SJSA1 (cell line): ENCODE results near the gene NPHP1. TPM values are rescaled to one million over a fixed set of nuclear protein-coding genes. Genes with fewer than 3 reads are reported as not detected.
"Not testable (repeated sequence)": the region's sequence is repeated elsewhere in the genome, so short reads cannot be mapped to it uniquely, and the experiment has no call there.

Experiments used
- DNase-seq, 2 experiments: peaks; one replicate each; pipeline ENCODE4 v3.0.0-alpha.2; 2015 to 2020; ENCODE audit warnings: low spot score in 2 of 2, low read depth in 1 of 2
- H3K27ac ChIP-seq: fragments of 250-450 bp; sonication (Bioruptor Pico); 2 replicates; pipeline ENCODE4 v1.5.1; 2020; ENCODE audit warnings: mild to moderate bottlenecking, moderate library complexity
- H3K27me3 ChIP-seq: fragments of 250-450 bp; sonication (Bioruptor Pico); replicated peaks from 2 replicates; pipeline ENCODE4 v1.5.1; 2020; ENCODE audit warnings: mild to moderate bottlenecking, moderate library complexity
- H3K36me3 ChIP-seq: fragments of 250-450 bp; sonication (Bioruptor Pico); 2 replicates; pipeline ENCODE4 v1.5.1; 2020; ENCODE audit warnings: mild to moderate bottlenecking
- H3K4me1 ChIP-seq: fragments of 250-450 bp; sonication (Bioruptor Pico); replicated peaks from 2 replicates; pipeline ENCODE4 v1.6.1; 2021; ENCODE audit warnings: mild to moderate bottlenecking
- H3K4me3 ChIP-seq: fragments of 250-450 bp; sonication (Bioruptor Pico); 2 replicates; pipeline ENCODE4 v1.5.1; 2020; ENCODE audit warnings: mild to moderate bottlenecking
- H3K9me3 ChIP-seq: fragments of 250-450 bp; sonication (Bioruptor Pico); replicated peaks from 2 replicates; pipeline ENCODE4 v1.5.1; 2020; ENCODE audit warnings: mild to moderate bottlenecking
- total RNA-seq: library from RNA; depleted of rRNA; stranded (reverse); fragments of >200 nt; shearing (Covaris generic); gene quantifications from 2 replicates; pipeline ENCODE4 v1.2.3, GENCODE V29; 2014

Gene NPHP1
- total RNA-seq, 1 experiment from 2014 or later, result 6.8 TPM

DNA sequence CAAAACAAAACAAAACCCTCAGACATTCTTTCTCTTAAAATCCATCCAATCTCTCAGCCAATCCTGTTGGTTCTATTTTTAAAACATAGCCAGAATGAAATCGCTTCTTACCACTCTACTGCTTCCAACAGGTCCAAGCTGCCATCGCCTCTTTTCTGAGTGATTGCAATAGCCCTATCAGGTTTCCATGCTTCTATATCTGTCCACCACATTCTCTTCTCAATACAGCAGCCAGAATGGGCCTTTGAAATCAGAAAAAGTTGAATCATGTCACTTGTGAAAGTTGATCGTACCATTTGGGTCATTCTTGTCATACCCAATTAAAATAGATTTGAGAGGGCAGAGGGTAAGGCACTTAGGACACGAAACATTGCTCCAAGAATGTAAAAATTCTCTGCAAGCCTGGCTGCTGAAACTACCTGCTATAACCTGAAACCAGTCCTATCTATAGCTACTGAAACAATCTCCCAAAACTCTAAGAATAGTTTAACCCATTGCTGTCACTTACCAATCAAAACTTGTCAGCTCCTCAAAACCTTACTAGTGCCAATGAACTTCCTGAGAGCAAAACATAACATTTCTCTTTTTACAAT, 10.8 kb upstream of the NPHP1 start:
- no peak overlapping the region for H3K4me3 ChIP-seq
- peaks cover 12% of the 10 kb centered on the region for H3K36me3 ChIP-seq
- peaks cover 13% of the 10 kb centered on the region for H3K9me3 ChIP-seq
- peaks cover 12% of the 10 kb centered on the region; the same call in 1 of the 2 replicates for H3K4me1 ChIP-seq
- peaks cover 5% of the 10 kb centered on the region; the same call in 1 of the 2 replicates for H3K27me3 ChIP-seq
- no peak for DNase-seq
- H3K27ac ChIP-seq, result no peak overlapping the region

- no peak overlapping the region for H3K27ac ChIP-seq
- peaks cover 18% of the 10 kb centered on the region for H3K36me3 ChIP-seq
- DNase-seq, result no peak
- peaks cover 13% of the 10 kb centered on the region for H3K9me3 ChIP-seq
- no peak overlapping the region for H3K4me3 ChIP-seq
- peaks cover 12% of the 10 kb centered on the region; the same call in 1 of the 2 replicates for H3K4me1 ChIP-seq
- H3K27me3 ChIP-seq, result peaks cover 3% of the 10 kb centered on the region; the same call in 1 of the 2 replicates
These were observed 10.3 kb upstream of the NPHP1 start for GRCh38 chr2:110215091-110215490.

DNA sequence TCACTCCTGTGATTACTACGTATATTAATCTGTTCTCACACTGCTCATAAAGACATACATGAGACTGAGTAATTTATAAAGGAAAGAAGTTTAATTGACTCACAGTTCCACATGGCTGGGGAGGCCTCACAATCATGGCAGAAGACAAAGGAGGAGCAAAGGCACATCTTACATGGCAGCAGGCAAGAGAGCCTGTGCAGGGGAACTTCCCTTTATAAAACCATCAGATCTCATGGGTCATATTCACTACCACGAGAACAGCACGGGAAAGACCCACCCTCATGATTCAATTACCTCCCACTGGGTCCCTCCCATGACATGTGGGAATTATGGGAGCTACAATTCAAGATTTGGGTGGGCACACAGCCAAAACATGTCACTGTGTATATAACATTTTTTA, 8.7 kb upstream of the NPHP1 start:
- H3K27ac ChIP-seq, H3K4me3 ChIP-seq, H3K27me3 ChIP-seq, DNase-seq: not testable (repeated sequence)
- Histone ChIP-seq H3K4me1 (peaks cover 12% of the 10 kb centered on the region; the same call in 1 of the 2 replicates), H3K9me3 (peaks cover 13% of the 10 kb centered on the region), H3K36me3 (peaks cover 24% of the 10 kb centered on the region)

DNA sequence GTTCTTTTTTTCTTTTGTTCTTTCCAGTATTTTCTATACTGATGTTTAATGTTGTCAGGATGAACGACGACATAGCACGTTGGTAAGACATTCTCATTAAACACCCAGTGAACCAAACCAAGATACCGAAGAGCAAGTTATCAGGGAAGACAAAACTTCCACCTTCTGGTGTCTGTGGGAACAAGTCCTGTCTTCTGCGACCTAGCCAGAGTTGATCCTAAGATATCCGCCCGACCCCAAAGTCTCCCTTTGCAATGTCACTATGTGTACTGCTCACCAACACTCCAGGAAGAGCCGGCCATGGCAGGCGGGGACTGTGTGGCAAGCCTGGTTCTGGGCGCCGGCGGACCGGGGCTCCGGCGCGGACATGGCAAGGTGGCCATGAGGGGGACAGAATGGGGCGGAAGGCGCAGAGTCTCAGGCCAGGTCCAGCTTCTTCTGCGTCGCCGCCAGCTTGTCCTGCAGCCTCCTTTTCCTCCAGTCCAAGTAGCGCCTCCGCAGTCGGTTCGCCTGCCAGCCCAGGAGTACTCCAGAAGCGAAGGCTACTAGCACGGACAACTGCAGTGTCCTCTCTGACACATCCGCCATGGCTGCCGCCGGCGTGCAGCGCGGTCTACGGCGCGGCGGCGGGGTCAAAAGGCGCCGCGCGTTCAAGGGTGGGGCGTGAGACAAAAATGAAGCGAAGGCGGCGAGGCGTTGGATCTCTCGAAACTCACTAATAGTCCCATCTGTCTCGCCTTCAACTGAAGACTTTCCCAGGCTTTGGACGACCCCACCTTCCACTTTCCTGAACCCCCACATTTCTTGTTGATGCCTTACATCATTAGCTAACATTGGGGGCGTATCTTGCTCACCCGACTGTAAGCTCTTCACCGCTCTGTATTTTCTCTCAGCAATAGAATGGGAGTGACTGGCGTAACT, 7.4 kb upstream of the NPHP1 start, which contains the start of gene MTLN:
MTLN (minus strand) TSS at position 610 of the 921 bp plus-strand sequence; CDS start at position 588, 22 bp downstream.
- Histone ChIP-seq H3K9me3 (peaks cover 13% of the 10 kb centered on the region), H3K36me3 (peaks cover 24% of the 10 kb centered on the region), H3K4me1 (peaks cover 12% of the 10 kb centered on the region; the same call in 1 of the 2 replicates), H3K27me3 (peaks cover 3% of the 10 kb centered on the region; the same call in 1 of the 2 replicates), H3K27ac (peak within 1 kb of the TSS; percentile 12), H3K4me3 (peak within 1 kb of the TSS; percentile 55)
- peak; percentile 68 to 88 for DNase-seq

GRCh38 chr2:110205660-110206455, 1.0 kb upstream of the NPHP1 start:
- no peak overlapping the region for H3K27ac ChIP-seq
- H3K27me3 ChIP-seq, result no peaks in the 10 kb centered on the region
- no peaks in the 10 kb centered on the region for H3K9me3 ChIP-seq
- H3K4me3 ChIP-seq, result no peak overlapping the region
- no peak for DNase-seq
- H3K36me3 ChIP-seq, result peaks cover 14% of the 10 kb centered on the region
- H3K4me1 ChIP-seq, result peaks cover 10% of the 10 kb centered on the region

DNA sequence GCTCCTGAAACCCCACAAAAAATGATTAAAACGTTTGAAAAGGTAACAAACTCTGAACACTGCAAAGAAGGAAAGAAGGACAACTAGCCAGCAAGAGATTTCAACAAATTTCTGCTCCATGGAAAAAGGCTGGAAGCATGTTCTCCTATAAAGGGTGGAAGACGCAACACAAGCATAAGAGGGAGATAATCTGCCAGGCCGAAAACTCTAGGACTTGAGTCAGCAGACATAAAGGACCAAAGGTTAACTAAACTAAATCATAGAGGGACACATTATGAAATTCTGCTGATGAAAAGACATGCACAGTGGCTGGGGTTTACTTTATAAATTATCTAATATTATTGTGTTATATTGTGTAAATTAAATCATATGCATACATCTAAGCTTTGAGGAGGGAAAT, 6.8 kb downstream of the NPHP1 start:
- no peaks in the 10 kb centered on the region for H3K27me3 ChIP-seq
- DNase-seq, result no peak
- H3K9me3 ChIP-seq, result no peaks in the 10 kb centered on the region
- H3K4me3 ChIP-seq, result no peak overlapping the region
- no peak overlapping the region for H3K27ac ChIP-seq
- H3K36me3 ChIP-seq, result no peaks in the 10 kb centered on the region
- H3K4me1 ChIP-seq, result no peaks in the 10 kb centered on the region

DNA sequence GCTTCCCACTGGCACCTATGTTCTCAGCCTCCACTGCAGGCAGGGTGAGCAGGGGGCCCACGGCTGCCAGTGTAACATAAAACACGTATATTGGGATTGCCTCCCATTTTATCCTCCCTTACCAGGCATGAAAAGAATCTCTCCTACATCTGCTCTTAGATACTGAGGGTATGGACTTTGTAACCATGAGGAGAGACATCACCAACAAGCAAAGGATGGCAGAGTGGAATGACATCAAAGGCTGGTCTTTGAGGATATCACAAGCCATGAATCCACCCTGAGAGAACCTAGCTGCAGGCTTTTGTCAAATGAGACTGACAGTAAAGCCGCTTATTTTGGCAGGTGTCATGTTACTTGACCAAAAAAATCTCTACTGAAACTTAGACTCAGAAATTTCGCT, 7.4 kb downstream of the NPHP1 start:
- Histone ChIP-seq H3K4me3 (no peak overlapping the region), H3K27ac (no peak overlapping the region), H3K36me3 (no peaks in the 10 kb centered on the region), H3K27me3 (no peaks in the 10 kb centered on the region), H3K9me3 (no peaks in the 10 kb centered on the region), H3K4me1 (no peaks in the 10 kb centered on the region)
- no peak for DNase-seq

DNA sequence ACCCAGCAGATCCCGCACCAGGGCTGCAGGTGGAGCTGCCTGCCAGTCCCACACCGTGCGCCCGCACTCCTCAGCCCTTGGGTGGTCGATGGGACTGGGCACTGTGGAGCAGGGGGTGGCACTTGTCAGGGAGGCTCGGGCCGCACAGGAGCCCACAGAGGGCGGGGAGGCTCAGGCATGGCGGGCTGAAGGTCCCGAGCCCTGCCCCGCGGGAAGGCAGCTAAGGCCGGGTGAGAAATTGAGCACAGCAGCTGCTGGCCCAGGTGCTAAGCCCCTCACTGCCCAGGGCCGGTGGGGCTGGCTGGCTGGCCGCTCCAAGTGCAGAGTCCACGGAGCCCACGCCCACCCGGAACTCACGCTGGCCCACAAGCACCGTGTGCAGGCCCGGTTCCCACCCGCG, 14.6 kb downstream of the NPHP1 start:
- H3K27me3 ChIP-seq, H3K4me3 ChIP-seq, H3K27ac ChIP-seq, H3K36me3 ChIP-seq, DNase-seq, H3K9me3 ChIP-seq, H3K4me1 ChIP-seq: not testable (repeated sequence)

GRCh38 chr2:110182449-110182848, 22.4 kb downstream of the NPHP1 start:
- Histone ChIP-seq H3K4me3 (no peak overlapping the region), H3K27ac (no peak overlapping the region), H3K27me3 (no peaks in the 10 kb centered on the region), H3K36me3 (no peaks in the 10 kb centered on the region), H3K9me3 (peaks cover 13% of the 10 kb centered on the region), H3K4me1 (no peaks in the 10 kb centered on the region)
- DNase-seq, result no peak

- H3K36me3 ChIP-seq, result no peaks in the 10 kb centered on the region
- H3K4me3 ChIP-seq, result no peak overlapping the region
- H3K27ac ChIP-seq, result no peak overlapping the region
These were observed 24.8 kb downstream of the NPHP1 start for GRCh38 chr2:110180036-110180435.

DNA sequence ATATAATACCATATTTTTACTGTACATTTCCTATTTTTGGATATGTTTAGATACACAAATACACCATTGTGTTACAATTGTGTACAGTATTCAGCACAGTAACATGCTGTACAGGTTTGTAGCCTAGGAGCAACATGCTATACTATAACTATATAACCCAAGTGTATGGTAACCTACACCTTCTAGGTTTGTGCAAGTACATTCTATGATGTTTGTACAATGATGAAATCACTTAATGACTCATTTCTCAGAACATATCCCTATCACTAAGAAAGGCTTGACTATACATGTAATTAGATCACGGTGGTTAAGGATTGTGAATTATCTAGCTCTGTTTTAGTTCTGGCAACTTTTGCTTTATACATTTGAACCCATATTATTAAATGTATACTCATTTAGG, 31.3 kb downstream of the NPHP1 start:
- Histone ChIP-seq H3K9me3 (no peaks in the 10 kb centered on the region), H3K27ac (no peak overlapping the region), H3K4me1 (no peaks in the 10 kb centered on the region), H3K27me3 (no peaks in the 10 kb centered on the region), H3K36me3 (no peaks in the 10 kb centered on the region), H3K4me3 (no peak overlapping the region)
- DNase-seq, result no peak

More at GRCh38 chr2:110180036-110180435, 24.8 kb downstream of the NPHP1 start:
- Histone ChIP-seq H3K9me3 (peaks cover 13% of the 10 kb centered on the region), H3K4me1 (no peaks in the 10 kb centered on the region), H3K27me3 (no peaks in the 10 kb centered on the region)
- DNase-seq, result no peak

GRCh38 chr2:110172506-110172905, 32.3 kb downstream of the NPHP1 start:
- Histone ChIP-seq H3K4me1 (no peaks in the 10 kb centered on the region), H3K4me3 (no peak overlapping the region), H3K36me3 (no peaks in the 10 kb centered on the region), H3K27ac (no peak overlapping the region), H3K27me3 (no peaks in the 10 kb centered on the region), H3K9me3 (no peaks in the 10 kb centered on the region)
- DNase-seq, result no peak

- no peaks in the 10 kb centered on the region for H3K36me3 ChIP-seq
- no peak overlapping the region for H3K27ac ChIP-seq
- no peaks in the 10 kb centered on the region for H3K27me3 ChIP-seq
- no peaks in the 10 kb centered on the region for H3K4me1 ChIP-seq
- no peak overlapping the region for H3K4me3 ChIP-seq
- H3K9me3 ChIP-seq, result no peaks in the 10 kb centered on the region
- DNase-seq, result no peak
These were observed 34.7 kb downstream of the NPHP1 start for GRCh38 chr2:110170102-110170501.
